Esophagus muscularis mucosa (tissue), 4 donors: ENCODE results near the gene LIN7C. TPM values are rescaled to one million over a fixed set of nuclear protein-coding genes. Genes with fewer than 3 reads are reported as not detected.

Experiments
- DNase-seq: peaks from one replicate; pipeline ENCODE4 v3.0.0-alpha.2; 2017; ENCODE audit errors: extremely low spot score
- H3K27ac ChIP-seq, 4 donors: fragments of 200-600 bp; sonication (generic); replicated peaks in 1 of 4; 1 replicate in 3 of 4; 2 replicates in 1 of 4; pipeline ENCODE4 v1.5.1; 2016 to 2019; ENCODE audit warnings: mild to moderate bottlenecking in 1 of 4
- H3K27me3 ChIP-seq, 4 donors: fragments of 200-600 bp; sonication (generic); one replicate each; pipeline versions ENCODE4 v1.5.1 to v1.6.0; 2016 to 2019
- H3K36me3 ChIP-seq, 4 donors: fragments of 200-600 bp; sonication (generic); one replicate each; pipeline ENCODE4 v1.5.1; 2016 to 2019
- H3K4me1 ChIP-seq, 4 donors: fragments of 200-600 bp; sonication (generic); one replicate each; pipeline ENCODE4 v1.5.1; 2016 to 2019
- H3K4me3 ChIP-seq, 4 donors: fragments of 200-600 bp; sonication (generic); 1 replicate in 2 of 4; 2 replicates in 2 of 4; pipeline ENCODE4 v1.5.1; 2016 to 2019; ENCODE audit warnings: mild to moderate bottlenecking in 4 of 4, moderate library complexity in 1 of 4
- H3K9me3 ChIP-seq, 4 donors: fragments of 200-600 bp; sonication (generic); 1 replicate in 3 of 4; 2 replicates in 1 of 4; pipeline ENCODE4 v1.5.1; 2016 to 2019
- EP300 ChIP-seq: sonication (generic); formaldehyde crosslinking; IDR thresholded peaks from one replicate; pipeline ENCODE4 v1.6.1; 2017; ENCODE audit warnings: antibody characterized with exemption
- POLR2A ChIP-seq: fragments of 450-650 bp; IDR thresholded peaks from one replicate; pipeline ENCODE4 v1.6.1; 2017; ENCODE audit warnings: antibody characterized with exemption, moderate library complexity, mild to moderate bottlenecking, low read depth
- POLR2AphosphoS5 ChIP-seq, 2 donors: sonication (generic); formaldehyde crosslinking; IDR thresholded peaks; one replicate each; pipeline ENCODE4 v1.6.1; 2017; ENCODE audit warnings: antibody characterized with exemption in 2 of 2
- WGBS: methylation state at CpG from one replicate; pipeline ENCODE4 v1.1.5; 2018; 5-methylcytosine and 5-hydroxymethylcytosine counted together
- intact Hi-C: fragments of 100-400 bp; cut with DNase I; formaldehyde crosslinking; loops from one replicate; pipeline ENCODE4 v1.15.1; 2023
- total RNA-seq, 4 donors: library from RNA; depleted of rRNA; stranded (reverse); fragments of >200 nt; gene quantifications; one replicate each; pipeline versions ENCODE4 v1.1.0 to v1.2.1, GENCODE V29; 2016
- TF ChIP-seq, protein P1 (sequence below), 3 experiments: fragments of 200-600 bp in 2 of 3; fragments of 450-650 bp in 1 of 3; sonication (generic) in 2 of 3; IDR thresholded peaks; one replicate each; pipeline ENCODE4 v1.5.1; 2017 to 2019; ENCODE audit warnings: antibody characterized with exemption in 3 of 3, mild to moderate bottlenecking in 2 of 3, moderate library complexity in 1 of 3

The LIN7C gene
- total RNA-seq, 4 donors from 2014 or later = 33.2 to 46.3 (median 44.0) TPM

DNA sequence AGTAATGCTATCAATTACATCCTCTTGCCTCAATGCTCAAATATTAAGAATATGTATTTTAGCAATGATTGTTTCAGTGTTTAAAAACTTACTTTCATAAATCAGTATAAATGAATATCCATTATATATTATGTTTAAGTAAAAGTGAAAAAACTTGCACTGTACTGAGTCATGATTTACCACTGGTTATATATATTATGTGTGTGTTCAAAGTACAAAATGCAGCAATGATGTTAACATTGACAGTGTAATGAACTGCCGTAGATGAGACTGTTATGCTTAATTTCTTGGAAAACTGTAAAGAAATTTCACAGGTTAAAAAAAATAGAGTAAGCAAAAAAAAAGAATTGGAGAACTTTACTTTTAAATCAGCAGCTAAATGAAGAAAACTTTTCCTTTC lies 8.7 kb downstream of the LIN7C start:
- peaks cover 5 to 58% (median 34%) of the 10 kb centered on the region in 4 donors for H3K36me3 ChIP-seq
- H3K27me3 ChIP-seq = no peaks in the 10 kb centered on the region
- H3K4me3 ChIP-seq = no peak overlapping the region
- no peak overlapping the region for H3K27ac ChIP-seq
- peaks cover 12 to 34% (median 25%) of the 10 kb centered on the region in 4 donors for H3K4me1 ChIP-seq
- no peak for DNase-seq
- TF ChIP-seq EP300 (no peak), POLR2AphosphoS5 (IDR thresholded peaks at IDR 0.05) (no peak), POLR2A (no peak)
- TF ChIP-seq, protein P1, sequence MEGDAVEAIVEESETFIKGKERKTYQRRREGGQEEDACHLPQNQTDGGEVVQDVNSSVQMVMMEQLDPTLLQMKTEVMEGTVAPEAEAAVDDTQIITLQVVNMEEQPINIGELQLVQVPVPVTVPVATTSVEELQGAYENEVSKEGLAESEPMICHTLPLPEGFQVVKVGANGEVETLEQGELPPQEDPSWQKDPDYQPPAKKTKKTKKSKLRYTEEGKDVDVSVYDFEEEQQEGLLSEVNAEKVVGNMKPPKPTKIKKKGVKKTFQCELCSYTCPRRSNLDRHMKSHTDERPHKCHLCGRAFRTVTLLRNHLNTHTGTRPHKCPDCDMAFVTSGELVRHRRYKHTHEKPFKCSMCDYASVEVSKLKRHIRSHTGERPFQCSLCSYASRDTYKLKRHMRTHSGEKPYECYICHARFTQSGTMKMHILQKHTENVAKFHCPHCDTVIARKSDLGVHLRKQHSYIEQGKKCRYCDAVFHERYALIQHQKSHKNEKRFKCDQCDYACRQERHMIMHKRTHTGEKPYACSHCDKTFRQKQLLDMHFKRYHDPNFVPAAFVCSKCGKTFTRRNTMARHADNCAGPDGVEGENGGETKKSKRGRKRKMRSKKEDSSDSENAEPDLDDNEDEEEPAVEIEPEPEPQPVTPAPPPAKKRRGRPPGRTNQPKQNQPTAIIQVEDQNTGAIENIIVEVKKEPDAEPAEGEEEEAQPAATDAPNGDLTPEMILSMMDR (IDR thresholded peaks at IDR 0.05) = no peak
- WGBS = 96% methylated on average over 1 of the region's 1 CpG
- no peaks in the 10 kb centered on the region for H3K9me3 ChIP-seq
- intact Hi-C loops = no loop called here

DNA sequence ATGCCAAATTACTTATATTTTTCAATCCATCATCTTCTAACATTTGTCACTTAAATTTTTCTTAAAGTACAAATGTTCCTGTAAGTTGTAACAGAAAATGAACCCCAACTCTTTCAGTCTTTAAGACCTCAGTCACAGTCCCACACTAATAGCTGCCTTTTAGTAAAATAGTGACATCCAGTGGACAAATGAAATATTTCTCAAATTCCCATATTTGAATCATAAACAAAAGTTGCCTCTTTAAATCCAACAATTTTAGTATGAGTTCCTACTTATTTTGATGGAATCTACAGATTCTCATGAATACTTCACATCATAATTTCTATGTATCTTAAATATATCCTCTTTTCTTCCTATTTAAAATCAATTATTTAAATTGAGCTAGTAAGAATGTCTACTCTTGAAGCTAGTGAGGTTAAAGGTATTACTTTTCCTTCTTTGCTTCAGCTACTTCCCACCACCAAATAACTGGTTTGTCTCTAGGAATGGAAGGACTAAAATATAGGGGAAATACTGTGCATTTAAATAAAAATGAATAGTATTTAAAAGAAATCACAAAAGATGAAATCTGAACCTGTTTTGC lies 9.2 kb downstream of the LIN7C start:
- Histone ChIP-seq H3K27me3 (no peaks in the 10 kb centered on the region), H3K9me3 (no peaks in the 10 kb centered on the region), H3K27ac (peak overlapping the region in 1 of 4 donors; percentile 28), H3K36me3 (peaks cover 5 to 62% (median 37%) of the 10 kb centered on the region in 4 donors), H3K4me3 (no peak overlapping the region), H3K4me1 (peaks cover 12 to 28% (median 20%) of the 10 kb centered on the region in 4 donors)
- TF ChIP-seq, protein P1 (IDR thresholded peaks at IDR 0.05) = peak; percentile 35 to 53 (median 52)
- TF ChIP-seq EP300 (no peak), POLR2A (no peak), POLR2AphosphoS5 (IDR thresholded peaks at IDR 0.05) (no peak)
- DNase-seq = no peak
- intact Hi-C loops = no loop called here

DNA sequence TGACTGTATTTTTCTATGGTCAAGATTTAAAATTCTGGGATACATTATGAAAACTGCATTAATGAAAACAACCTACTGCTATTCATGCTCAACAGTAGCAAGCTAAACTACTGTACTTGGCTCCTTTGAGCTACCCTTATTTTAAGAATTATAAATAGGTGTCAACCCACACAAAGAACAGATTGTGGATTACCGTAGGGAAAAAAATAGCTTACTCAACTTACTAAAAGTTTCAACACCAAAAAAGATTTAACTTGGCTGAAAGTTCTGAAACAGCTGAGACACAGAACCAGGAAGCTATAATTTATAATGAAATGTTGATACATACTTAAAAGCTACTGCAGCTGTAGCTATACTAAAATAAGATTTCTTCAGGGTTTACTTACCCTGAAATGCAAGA lies 10.1 kb downstream of the LIN7C start:
- Histone ChIP-seq H3K27me3 (no peaks in the 10 kb centered on the region), H3K4me3 (no peak overlapping the region), H3K4me1 (peaks cover 12 to 20% (median 19%) of the 10 kb centered on the region in 4 donors), H3K36me3 (peaks cover 5 to 68% (median 42%) of the 10 kb centered on the region in 4 donors), H3K27ac (peak overlapping the region in 1 of 4 donors; percentile 28), H3K9me3 (no peaks in the 10 kb centered on the region)
- DNase-seq = no peak
- WGBS = 17% methylated on average over 1 of the region's 1 CpG
- intact Hi-C loops = no loop called here
- TF ChIP-seq, protein P1 (IDR thresholded peaks at IDR 0.05) = no peak
- TF ChIP-seq POLR2A (no peak), EP300 (no peak), POLR2AphosphoS5 (IDR thresholded peaks at IDR 0.05) (no peak)

DNA sequence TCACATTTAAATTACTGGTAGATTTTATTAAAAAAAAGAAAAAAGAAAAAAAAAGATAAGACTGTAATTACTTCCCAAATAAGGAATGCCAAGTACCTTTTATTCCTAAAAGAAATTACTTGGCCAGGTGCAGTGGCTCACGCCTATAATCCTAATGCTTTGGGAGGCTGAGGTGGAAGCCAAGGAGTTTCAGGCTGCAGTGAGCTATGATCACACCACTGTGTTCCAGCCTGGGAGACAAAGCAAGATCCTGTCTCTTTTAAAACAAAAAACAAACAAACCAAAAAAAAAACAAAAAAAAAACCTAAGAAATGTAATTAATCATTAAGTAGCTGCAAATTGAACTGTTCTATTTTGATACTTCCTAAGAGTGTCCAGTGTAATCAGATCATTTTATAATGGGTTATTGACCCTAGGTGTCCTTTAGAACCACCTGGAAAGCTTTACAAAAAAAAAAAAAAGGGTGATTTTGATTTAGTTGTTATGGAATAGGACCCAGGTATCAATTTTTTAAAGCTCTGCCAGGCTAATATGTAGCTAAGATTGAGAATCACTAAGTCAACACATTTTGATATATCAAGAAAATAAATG lies 10.8 kb downstream of the LIN7C start:
- peak overlapping the region in 1 of 4 donors; percentile 28 for H3K27ac ChIP-seq
- peaks cover 5 to 68% (median 42%) of the 10 kb centered on the region in 4 donors for H3K36me3 ChIP-seq

DNA sequence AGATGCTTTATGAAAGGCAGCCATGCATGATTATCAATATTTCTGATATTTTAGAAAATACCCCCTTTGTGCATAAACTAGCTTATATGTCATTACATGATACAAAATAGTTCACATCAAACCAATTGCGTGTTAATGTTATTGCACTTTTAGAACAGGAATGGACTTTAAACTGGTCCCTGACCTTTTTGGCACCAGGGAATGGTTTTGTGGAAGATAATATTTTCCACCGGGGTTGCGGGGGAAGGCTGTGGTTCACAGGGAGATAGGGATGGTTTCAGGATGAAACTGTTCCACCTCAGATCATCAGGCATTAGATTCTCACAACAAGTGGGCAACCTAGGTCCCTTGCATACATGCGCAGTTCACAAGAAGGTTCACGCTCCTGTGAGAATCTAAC lies 17.5 kb downstream of the LIN7C start:
- no peaks in the 10 kb centered on the region for H3K4me1 ChIP-seq
- no peak for DNase-seq
- H3K4me3 ChIP-seq = no peak overlapping the region
- no peaks in the 10 kb centered on the region for H3K9me3 ChIP-seq
- intact Hi-C loops = no loop called here
- H3K27me3 ChIP-seq = no peaks in the 10 kb centered on the region
- 91% methylated on average over 5 of the region's 5 CpGs for WGBS
- TF ChIP-seq POLR2A = no peak
- no peak for TF ChIP-seq POLR2AphosphoS5 (IDR thresholded peaks at IDR 0.05)
- TF ChIP-seq, protein P1 (IDR thresholded peaks at IDR 0.05) = no peak
- TF ChIP-seq EP300 = no peak
- no peak overlapping the region for H3K27ac ChIP-seq
- H3K36me3 ChIP-seq = peaks cover 0 to 42% (median 34%) of the 10 kb centered on the region in 4 donors

More for the DNA sequence above, 10.8 kb downstream of the LIN7C start:
- H3K27me3 ChIP-seq = no peaks in the 10 kb centered on the region
- TF ChIP-seq POLR2AphosphoS5 (IDR thresholded peaks at IDR 0.05) = no peak
- WGBS = 87% methylated on average over 1 of the region's 1 CpG
- DNase-seq = no peak
- H3K4me3 ChIP-seq = no peak overlapping the region
- H3K9me3 ChIP-seq = no peaks in the 10 kb centered on the region
- intact Hi-C loops = no loop called here
- peaks cover 12 to 20% (median 19%) of the 10 kb centered on the region in 4 donors for H3K4me1 ChIP-seq
